Prostate gland (tissue), 2 donors: ENCODE data around the gene NLRX1. TPM values are rescaled to one million over a fixed set of nuclear protein-coding genes. Genes with fewer than 3 reads are reported as not detected.

ENCODE experiments used
- DNase-seq: peaks from one replicate; pipeline ENCODE4 v3.0.0-alpha.2; 2019; ENCODE audit warnings: low spot score
- H3K27ac ChIP-seq, 2 donors: fragments of 200-600 bp; sonication (generic); 2 replicates each; pipeline ENCODE4 v1.5.1; 2017 to 2019
- H3K27me3 ChIP-seq: fragments of 200-600 bp; sonication (generic); replicated peaks from 2 replicates; pipeline ENCODE4 v1.5.1; 2019; ENCODE audit not compliant: insufficient read depth
- H3K36me3 ChIP-seq, 2 donors: fragments of 200-600 bp; sonication (generic); 1 replicate in 1 of 2; 2 replicates in 1 of 2; pipeline versions ENCODE4 v1.5.1 to v1.8.1; 2017 to 2019
- H3K4me1 ChIP-seq: fragments of 200-600 bp; sonication (generic); replicated peaks from 2 replicates; pipeline ENCODE4 v1.5.1; 2019
- H3K4me3 ChIP-seq, 2 donors: fragments of 200-600 bp; sonication (generic); 2 replicates each; pipeline ENCODE4 v1.5.1; 2017 to 2019
- H3K9me3 ChIP-seq: fragments of 200-600 bp; sonication (generic); 2 replicates; pipeline ENCODE4 v1.5.1; 2017
- CTCF ChIP-seq, 4 experiments: fragments of 200-600 bp in 2 of 4; fragments of 450-650 bp in 2 of 4; sonication (generic) in 2 of 4; IDR thresholded peaks; 1 replicate in 3 of 4; 2 replicates in 1 of 4; pipeline ENCODE4 v1.5.1; 2016 to 2019; ENCODE audit warnings: antibody characterized with exemption in 4 of 4, mild to moderate bottlenecking in 2 of 4, moderate library complexity in 2 of 4
- POLR2A ChIP-seq: fragments of 450-650 bp; IDR thresholded peaks from one replicate; pipeline ENCODE4 v1.6.1; 2016; ENCODE audit warnings: antibody characterized with exemption, mild to moderate bottlenecking
- POLR2AphosphoS5 ChIP-seq: sonication (generic); formaldehyde crosslinking; IDR thresholded peaks from one replicate; pipeline ENCODE4 v1.6.1; 2017; ENCODE audit warnings: antibody characterized with exemption
- WGBS: methylation state at CpG from one replicate; pipeline ENCODE4 v1.1.5; 2018; 5-methylcytosine and 5-hydroxymethylcytosine counted together
- intact Hi-C: fragments of 100-400 bp; cut with DNase I; formaldehyde crosslinking; loops from one replicate; pipeline ENCODE4 v1.14.2; 2022
- total RNA-seq, 2 donors: library from RNA; depleted of rRNA; stranded (reverse); fragments of >200 nt; gene quantifications; one replicate each; pipeline ENCODE4 v1.1.0, GENCODE V29; 2016

Gene NLRX1
- total RNA-seq, 2 donors from 2014 or later: 18.8 to 26.1 TPM

- TF ChIP-seq POLR2A (no peak), CTCF (IDR thresholded peaks at IDR 0.05) (no peak), POLR2AphosphoS5 (no peak)
- Histone ChIP-seq H3K27me3 (no peaks in the 10 kb centered on the region), H3K4me3 (no peak overlapping the region), H3K36me3 (no peaks in the 10 kb centered on the region), H3K27ac (no peak overlapping the region), H3K4me1 (no peaks in the 10 kb centered on the region), H3K9me3 (no peaks in the 10 kb centered on the region)
- no peak for DNase-seq
- WGBS: 46% methylated on average over 6 of the region's 6 CpGs
- intact Hi-C loops: no loop called here
Observed at GRCh38 chr11:119167933-119168332, 592 bp upstream of the NLRX1 start.

GRCh38 chr11:119169282-119169719, 776 bp downstream of the NLRX1 start:
- H3K36me3 ChIP-seq: no peaks in the 10 kb centered on the region
- no peaks in the 10 kb centered on the region for H3K27me3 ChIP-seq
- H3K9me3 ChIP-seq: no peaks in the 10 kb centered on the region
- intact Hi-C loops: no loop called here
- peak overlapping the region; percentile 93 to 98 for H3K4me3 ChIP-seq
- H3K27ac ChIP-seq: peak overlapping the region; percentile 89 to 95
- H3K4me1 ChIP-seq: no peaks in the 10 kb centered on the region
- peak; percentile 29 for DNase-seq
- no peak for TF ChIP-seq CTCF (IDR thresholded peaks at IDR 0.05)
- peak; percentile 17 for TF ChIP-seq POLR2A
- TF ChIP-seq POLR2AphosphoS5: peak; percentile 13
- 12% methylated on average over 13 of the region's 15 CpGs for WGBS

- Histone ChIP-seq H3K4me1 (no peaks in the 10 kb centered on the region), H3K27ac (no peak overlapping the region), H3K36me3 (no peaks in the 10 kb centered on the region), H3K9me3 (no peaks in the 10 kb centered on the region), H3K4me3 (no peak overlapping the region), H3K27me3 (no peaks in the 10 kb centered on the region)
- TF ChIP-seq CTCF (IDR thresholded peaks at IDR 0.05) (no peak), POLR2AphosphoS5 (no peak), POLR2A (no peak)
- no peak for DNase-seq
- intact Hi-C loops: no loop called here
- whole genome bisulfite sequencing: 80% methylated on average over 2 of the region's 2 CpGs
Observed at GRCh38 chr11:119172513-119172912, 4.0 kb downstream of the NLRX1 start.

GRCh38 chr11:119173453-119173852, 4.9 kb downstream of the NLRX1 start:
- Histone ChIP-seq H3K9me3 (no peaks in the 10 kb centered on the region), H3K27ac (no peak overlapping the region), H3K4me3 (no peak overlapping the region), H3K36me3 (peaks cover 0 to 4% of the 10 kb centered on the region in 2 donors), H3K4me1 (no peaks in the 10 kb centered on the region), H3K27me3 (no peaks in the 10 kb centered on the region)
- WGBS: 93% methylated on average over 21 of the region's 21 CpGs
- no peak for DNase-seq
- intact Hi-C loops: no loop called here
- TF ChIP-seq CTCF (IDR thresholded peaks at IDR 0.05) (no peak), POLR2AphosphoS5 (no peak), POLR2A (no peak)

GRCh38 chr11:119175493-119176077, 7.1 kb downstream of the NLRX1 start:
- intact Hi-C loops: no loop called here
- H3K27me3 ChIP-seq: no peaks in the 10 kb centered on the region
- H3K9me3 ChIP-seq: no peaks in the 10 kb centered on the region
- H3K27ac ChIP-seq: no peak overlapping the region
- TF ChIP-seq CTCF (IDR thresholded peaks at IDR 0.05) (no peak), POLR2A (no peak), POLR2AphosphoS5 (no peak)
- peaks cover 0 to 4% of the 10 kb centered on the region in 2 donors for H3K36me3 ChIP-seq
- H3K4me1 ChIP-seq: no peaks in the 10 kb centered on the region
- 63% methylated on average over 6 of the region's 6 CpGs for WGBS
- DNase-seq: no peak
- no peak overlapping the region for H3K4me3 ChIP-seq
